Measurements from ENCODE around the gene PRELP. TPM values are rescaled to one million over a fixed set of nuclear protein-coding genes. Genes with fewer than 3 reads are reported as not detected.

Gene PRELP
- total and polyA plus RNA-seq, 10 of the 15 experiments (the other 5 are each of a cell fraction or from before 2014, with no cell fraction given) = 0.03 to 0.05 TPM; not detected in 8

DNA sequence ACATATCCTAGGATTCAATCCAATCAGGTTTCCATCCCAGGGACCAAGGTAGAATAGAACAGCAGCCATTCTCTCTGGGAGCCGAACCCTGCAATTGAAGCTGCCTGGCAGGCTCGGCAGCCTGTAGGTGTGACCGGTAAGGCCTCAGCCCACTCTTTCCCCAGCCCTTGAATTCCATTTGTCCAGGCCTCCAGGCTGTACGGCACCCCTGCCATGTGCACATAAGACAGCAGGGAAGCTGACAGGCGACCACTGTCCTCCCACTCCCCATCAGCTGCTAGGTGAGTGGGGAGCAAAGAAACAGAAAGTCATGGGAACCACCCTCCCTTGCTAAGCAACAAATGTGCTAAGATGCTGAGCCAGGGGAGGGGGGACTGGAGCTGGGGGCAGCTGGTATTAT lies 41.3 kb downstream of the PRELP start:
- no peaks in the 10 kb centered on the region for H3K36me3 ChIP-seq (ENCODE audit: control insufficient read depth in 2 of 2, insufficient read depth in 2 of 2, low read length in 1 of 2)
- ATAC-seq = no peak
- ChIA-PET SMC1A (ENCODE audit: uncharacterized antibody, unreplicated experiment) (no interaction called here), CTCF (no interaction called here), POLR2A (no interaction called here), RAD21 (ENCODE audit: unreplicated experiment) (interaction anchor here (0.6 to 1.2 kb wide), 2 partner anchors 68 to 249 kb away, joined by 3 read pairs; no protein-coding TSS in a partner anchor)
- no peak overlapping the region for H3K27ac ChIP-seq (ENCODE audit: control insufficient read depth, insufficient read depth)
- H3K9ac ChIP-seq (ENCODE audit: control insufficient read depth, insufficient read depth, low read length) = no peak overlapping the region
- 20% methylated on average over 5 of the region's 5 CpGs for WGBS (ENCODE audit: insufficient coverage, insufficient replicate concordance, low lambda C conversion rate, missing lambda C conversion rate)
- no peak overlapping the region for H3K4me3 ChIP-seq
- no peaks in the 10 kb centered on the region for H3K79me2 ChIP-seq (ENCODE audit: control insufficient read depth, insufficient read depth, low read length)
- H3K4me1 ChIP-seq (ENCODE audit: control insufficient read depth, insufficient read depth, low read length) = no peaks in the 10 kb centered on the region; the same call in 1 of the 2 replicates
- TF ChIP-seq MTA3 (IDR thresholded peaks at IDR 0.05; ENCODE audit: borderline replicate concordance, low read length) (no peak), MEF2B (IDR thresholded peaks at IDR 0.05; ENCODE audit: partially characterized antibody, poor library complexity, severe bottlenecking) (no peak), KAT2A (conservative IDR thresholded peaks at IDR 0.05; ENCODE audit: control insufficient read depth, low read depth, low read length) (no peak), EED (IDR thresholded peaks at IDR 0.05; ENCODE audit: low read depth) (no peak), ZNF207 (IDR thresholded peaks at IDR 0.05; ENCODE audit: borderline replicate concordance) (no peak), SP1 (IDR thresholded peaks at IDR 0.05; ENCODE audit: low read depth, low read length) (no peak), SREBF1 (IDR thresholded peaks at IDR 0.05; ENCODE audit: low read length) (no peak), STAT1 (conservative IDR thresholded peaks at IDR 0.05) (no peak), RBBP5 (conservative IDR thresholded peaks at IDR 0.05) (no peak), NFYB (IDR thresholded peaks at IDR 0.05; ENCODE audit: insufficient read depth, low read depth, low read length) (no peak), EGR1 (IDR thresholded peaks at IDR 0.05; ENCODE audit: borderline replicate concordance in 1 of 2, low read depth in 2 of 2, low read length in 2 of 2) (no peak)
- TF ChIP-seq, protein P1, sequence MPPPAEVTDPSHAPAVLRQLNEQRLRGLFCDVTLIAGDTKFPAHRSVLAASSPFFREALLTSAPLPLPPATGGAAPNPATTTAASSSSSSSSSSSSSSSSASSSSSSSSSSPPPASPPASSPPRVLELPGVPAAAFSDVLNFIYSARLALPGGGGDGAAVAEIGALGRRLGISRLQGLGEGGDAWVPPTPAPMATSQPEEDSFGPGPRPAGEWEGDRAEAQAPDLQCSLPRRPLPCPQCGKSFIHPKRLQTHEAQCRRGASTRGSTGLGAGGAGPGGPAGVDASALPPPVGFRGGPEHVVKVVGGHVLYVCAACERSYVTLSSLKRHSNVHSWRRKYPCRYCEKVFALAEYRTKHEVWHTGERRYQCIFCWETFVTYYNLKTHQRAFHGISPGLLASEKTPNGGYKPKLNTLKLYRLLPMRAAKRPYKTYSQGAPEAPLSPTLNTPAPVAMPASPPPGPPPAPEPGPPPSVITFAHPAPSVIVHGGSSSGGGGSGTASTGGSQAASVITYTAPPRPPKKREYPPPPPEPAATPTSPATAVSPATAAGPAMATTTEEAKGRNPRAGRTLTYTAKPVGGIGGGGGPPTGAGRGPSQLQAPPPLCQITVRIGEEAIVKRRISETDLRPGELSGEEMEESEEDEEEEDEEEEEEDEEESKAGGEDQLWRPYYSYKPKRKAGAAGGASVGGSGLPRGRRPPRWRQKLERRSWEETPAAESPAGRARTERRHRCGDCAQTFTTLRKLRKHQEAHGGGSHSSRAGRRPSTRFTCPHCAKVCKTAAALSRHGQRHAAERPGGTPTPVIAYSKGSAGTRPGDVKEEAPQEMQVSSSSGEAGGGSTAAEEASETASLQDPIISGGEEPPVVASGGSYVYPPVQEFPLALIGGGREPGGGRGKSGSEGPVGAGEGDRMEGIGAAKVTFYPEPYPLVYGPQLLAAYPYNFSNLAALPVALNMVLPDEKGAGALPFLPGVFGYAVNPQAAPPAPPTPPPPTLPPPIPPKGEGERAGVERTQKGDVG (CRISPR knock-in tag; IDR thresholded peaks at IDR 0.05) = no peak
- TF ChIP-seq, protein P2, sequence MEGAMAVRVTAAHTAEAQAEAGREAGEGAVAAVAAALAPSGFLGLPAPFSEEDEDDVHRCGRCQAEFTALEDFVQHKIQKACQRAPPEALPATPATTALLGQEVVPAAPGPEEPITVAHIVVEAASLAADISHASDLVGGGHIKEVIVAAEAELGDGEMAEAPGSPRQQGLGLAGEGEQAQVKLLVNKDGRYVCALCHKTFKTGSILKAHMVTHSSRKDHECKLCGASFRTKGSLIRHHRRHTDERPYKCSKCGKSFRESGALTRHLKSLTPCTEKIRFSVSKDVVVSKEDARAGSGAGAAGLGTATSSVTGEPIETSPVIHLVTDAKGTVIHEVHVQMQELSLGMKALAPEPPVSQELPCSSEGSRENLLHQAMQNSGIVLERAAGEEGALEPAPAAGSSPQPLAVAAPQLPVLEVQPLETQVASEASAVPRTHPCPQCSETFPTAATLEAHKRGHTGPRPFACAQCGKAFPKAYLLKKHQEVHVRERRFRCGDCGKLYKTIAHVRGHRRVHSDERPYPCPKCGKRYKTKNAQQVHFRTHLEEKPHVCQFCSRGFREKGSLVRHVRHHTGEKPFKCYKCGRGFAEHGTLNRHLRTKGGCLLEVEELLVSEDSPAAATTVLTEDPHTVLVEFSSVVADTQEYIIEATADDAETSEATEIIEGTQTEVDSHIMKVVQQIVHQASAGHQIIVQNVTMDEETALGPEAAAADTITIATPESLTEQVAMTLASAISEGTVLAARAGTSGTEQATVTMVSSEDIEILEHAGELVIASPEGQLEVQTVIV (IDR thresholded peaks at IDR 0.05; ENCODE audit: borderline replicate concordance, partially characterized antibody) = no peak
- TF ChIP-seq, protein P3, sequence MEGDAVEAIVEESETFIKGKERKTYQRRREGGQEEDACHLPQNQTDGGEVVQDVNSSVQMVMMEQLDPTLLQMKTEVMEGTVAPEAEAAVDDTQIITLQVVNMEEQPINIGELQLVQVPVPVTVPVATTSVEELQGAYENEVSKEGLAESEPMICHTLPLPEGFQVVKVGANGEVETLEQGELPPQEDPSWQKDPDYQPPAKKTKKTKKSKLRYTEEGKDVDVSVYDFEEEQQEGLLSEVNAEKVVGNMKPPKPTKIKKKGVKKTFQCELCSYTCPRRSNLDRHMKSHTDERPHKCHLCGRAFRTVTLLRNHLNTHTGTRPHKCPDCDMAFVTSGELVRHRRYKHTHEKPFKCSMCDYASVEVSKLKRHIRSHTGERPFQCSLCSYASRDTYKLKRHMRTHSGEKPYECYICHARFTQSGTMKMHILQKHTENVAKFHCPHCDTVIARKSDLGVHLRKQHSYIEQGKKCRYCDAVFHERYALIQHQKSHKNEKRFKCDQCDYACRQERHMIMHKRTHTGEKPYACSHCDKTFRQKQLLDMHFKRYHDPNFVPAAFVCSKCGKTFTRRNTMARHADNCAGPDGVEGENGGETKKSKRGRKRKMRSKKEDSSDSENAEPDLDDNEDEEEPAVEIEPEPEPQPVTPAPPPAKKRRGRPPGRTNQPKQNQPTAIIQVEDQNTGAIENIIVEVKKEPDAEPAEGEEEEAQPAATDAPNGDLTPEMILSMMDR (IDR thresholded peaks at IDR 0.05 in 2 of 3, conservative IDR thresholded peaks at IDR 0.05 in 1 of 3; ENCODE audit: control insufficient read depth in 2 of 3, extremely low read depth in 1 of 3, insufficient read depth in 1 of 3, low read depth in 3 of 3, low read length in 3 of 3) = no peak
- in situ Hi-C loops (cut with MboI) = no loop called here
- intact Hi-C loops (cut with micrococcal nuclease; ENCODE audit: unreplicated experiment) = no loop called here
- FAIRE-seq = no peak
- no TSS peak for BruUV-seq (replicated peaks)
- no peaks in the 10 kb centered on the region for H4K20me1 ChIP-seq (ENCODE audit: control insufficient read depth, insufficient read depth)
- H3K27me3 ChIP-seq (replicated peaks in 1 of 2; ENCODE audit: control insufficient read depth in 2 of 2, insufficient read depth in 2 of 2, low read length in 1 of 2) = 0 out of 4 replicates have a peak, but pooled peaks cover 0 to 3% of the 10 kb centered on the region in 2 experiments
- DNase-seq (ENCODE audit: low read depth, low spot score) = no peak
- no peak overlapping the region for H3K4me2 ChIP-seq (ENCODE audit: control insufficient read depth, insufficient read depth)
- H3K9me3 ChIP-seq (replicated peaks; ENCODE audit: control insufficient read depth, insufficient read depth, low read length) = no peaks in the 10 kb centered on the region
- no peak overlapping the region for H2AFZ ChIP-seq (ENCODE audit: control insufficient read depth, low read depth, low read length)

All from GM12878 (cell line).